GM12872 (cell line): ENCODE measurements around the gene SRCAP.
A peak's percentile ranks its signal among the peaks of the same experiment; 100 is the strongest.

Experiments
- CTCF ChIP-seq: IDR thresholded peaks from 3 replicates; pipeline ENCODE4 v1.5.1; 2011; ENCODE audit warnings: low read depth, mild to moderate bottlenecking, low read length, moderate library complexity; ENCODE audit not compliant: insufficient read depth

Gene SRCAP

GRCh38 chr16:30659507-30660423 is 39.2 kb upstream of the SRCAP start:
- TF ChIP-seq CTCF = peak; percentile 29; the same call in 2 of the 3 replicates

- no peak for TF ChIP-seq CTCF
These were observed 38.3 kb upstream of the SRCAP start for GRCh38 chr16:30660424-30661261.

DNA sequence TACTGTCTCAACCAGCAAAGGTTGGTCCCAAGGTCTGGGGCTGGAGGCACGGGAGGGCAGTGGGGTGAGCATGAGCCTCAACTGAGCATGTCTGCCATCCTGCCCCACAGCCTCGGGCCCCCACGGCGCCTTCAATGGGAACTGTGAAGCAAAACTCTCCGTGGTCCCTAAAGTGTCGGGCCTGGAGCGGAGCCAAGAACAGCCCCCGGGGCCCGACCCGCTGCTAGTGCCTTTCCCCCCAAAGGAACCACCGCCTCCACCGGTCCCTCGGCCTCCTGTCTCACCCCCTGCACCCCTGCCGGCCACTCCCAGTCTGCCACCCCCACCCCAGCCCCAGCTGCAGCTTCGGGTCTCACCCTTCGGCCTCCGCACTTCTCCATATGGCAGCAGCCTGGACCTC is 36.5 kb upstream of the SRCAP start:
- no peak for TF ChIP-seq CTCF

GRCh38 chr16:30663038-30663437 is 35.9 kb upstream of the SRCAP start:
- no peak for TF ChIP-seq CTCF

- no peak for TF ChIP-seq CTCF
These were observed 35.2 kb upstream of the SRCAP start for GRCh38 chr16:30663820-30664219.

DNA sequence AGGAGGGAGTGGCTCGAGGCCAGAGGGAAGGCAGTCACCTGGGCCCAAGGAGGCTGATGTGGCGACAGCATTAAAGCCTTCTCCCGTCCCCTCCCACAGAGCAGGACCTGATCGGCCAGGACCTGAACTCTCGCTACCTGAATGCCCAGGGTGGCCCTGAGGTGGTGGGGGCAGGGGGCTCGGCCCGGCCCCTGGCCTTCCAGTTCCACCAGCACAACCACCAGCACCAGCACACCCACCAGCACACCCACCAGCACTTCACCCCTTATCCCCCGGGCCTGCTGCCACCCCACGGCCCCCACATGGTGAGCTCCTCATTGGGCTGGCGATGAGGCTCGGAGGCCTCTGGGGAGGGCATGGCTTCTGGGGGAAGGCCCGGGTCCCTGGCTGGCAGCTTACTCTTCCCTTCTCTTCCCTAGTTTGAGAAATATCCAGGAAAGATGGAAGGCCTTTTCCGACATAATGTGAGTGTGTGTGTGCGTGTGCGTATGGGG is 34.3 kb upstream of the SRCAP start:
- no peak for TF ChIP-seq CTCF
